GM19035 (cell line): ENCODE data around the gene ABTB2.
"Not testable (repeated sequence)": the region's sequence is repeated elsewhere in the genome, so short reads cannot be mapped to it uniquely, and the experiment has no call there.

Experiments
- ATAC-seq: cut with Tn5 transposase; IDR thresholded peaks from one replicate; pipeline ENCODE4 v1.9.1; 2021; ENCODE audit not compliant: unreplicated experiment

Gene ABTB2

GRCh38 chr11:34357701-34358257 is at the start of gene ABTB2:
Gene ABTB2 (minus strand): TSS chr11:34358010.
- ATAC-seq: peak; percentile 85

- ATAC-seq: no peak
These were observed 49.5 kb upstream of the ABTB2 start for GRCh38 chr11:34407121-34407813.

GRCh38 chr11:34406413-34406812 is 48.6 kb upstream of the ABTB2 start:
- no peak for ATAC-seq

- no peak for ATAC-seq
These were observed 47.5 kb upstream of the ABTB2 start for GRCh38 chr11:34405079-34405858.

- ATAC-seq: no peak
These were observed 46.5 kb upstream of the ABTB2 start for GRCh38 chr11:34404280-34404679.

- no peak for ATAC-seq
These were observed 45.6 kb upstream of the ABTB2 start for GRCh38 chr11:34403431-34403830.

DNA sequence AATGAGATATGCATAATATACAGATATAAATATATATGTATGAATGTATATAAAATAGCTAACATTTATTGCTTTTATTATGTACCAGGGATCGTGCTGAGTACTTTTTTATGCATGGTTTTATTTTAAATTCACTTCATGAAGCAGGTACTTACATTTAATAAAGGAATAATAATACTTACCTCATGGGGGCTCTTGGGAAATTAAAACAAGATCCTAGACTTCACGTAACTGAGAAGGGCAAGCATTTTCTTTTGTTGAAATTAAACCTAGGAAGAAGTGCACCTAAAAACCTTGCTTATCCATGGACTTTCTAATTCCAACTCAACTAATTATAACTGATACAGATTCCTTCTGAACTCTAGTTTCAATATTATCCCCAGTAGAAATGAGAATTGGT is 40.0 kb upstream of the ABTB2 start:
- no peak for ATAC-seq

GRCh38 chr11:34397120-34397519 is 39.3 kb upstream of the ABTB2 start:
- no peak for ATAC-seq

DNA sequence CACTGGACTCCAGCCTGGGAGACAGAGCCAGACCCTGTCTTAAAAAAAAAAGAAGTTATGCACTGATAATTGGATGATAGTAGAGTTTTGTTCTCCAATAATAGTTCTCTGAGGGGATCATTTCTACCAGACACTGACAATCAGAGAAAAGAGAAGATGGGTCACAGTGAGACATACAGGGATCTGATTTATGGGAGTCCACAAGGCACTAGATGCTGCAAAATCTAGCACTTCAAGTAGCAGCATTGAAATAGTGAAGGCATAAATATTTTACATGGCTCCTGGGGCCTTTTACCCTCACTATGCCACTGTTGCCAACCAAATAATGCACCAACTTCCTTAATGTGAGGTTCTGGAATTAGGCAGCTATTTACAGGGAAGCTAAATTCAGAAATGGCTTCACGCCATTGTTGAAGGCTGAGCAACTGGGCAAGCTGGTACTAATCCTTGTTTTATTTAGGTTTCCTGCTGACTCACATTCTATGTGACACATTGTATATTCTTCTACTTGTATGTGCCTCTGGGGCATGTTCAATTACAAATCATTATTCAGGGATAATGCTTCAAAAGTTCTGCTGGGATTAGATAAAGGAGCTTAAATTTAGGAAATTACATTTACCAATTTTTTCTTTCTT is 38.2 kb upstream of the ABTB2 start:
- no peak for ATAC-seq

GRCh38 chr11:34394771-34395300 is 37.0 kb upstream of the ABTB2 start:
- ATAC-seq: no peak

- ATAC-seq: no peak
These were observed 29.8 kb upstream of the ABTB2 start for GRCh38 chr11:34387653-34388052.

GRCh38 chr11:34386356-34386755 is 28.5 kb upstream of the ABTB2 start:
- not testable (repeated sequence) for ATAC-seq

- ATAC-seq: no peak
These were observed 24.9 kb upstream of the ABTB2 start for GRCh38 chr11:34382532-34383276.

DNA sequence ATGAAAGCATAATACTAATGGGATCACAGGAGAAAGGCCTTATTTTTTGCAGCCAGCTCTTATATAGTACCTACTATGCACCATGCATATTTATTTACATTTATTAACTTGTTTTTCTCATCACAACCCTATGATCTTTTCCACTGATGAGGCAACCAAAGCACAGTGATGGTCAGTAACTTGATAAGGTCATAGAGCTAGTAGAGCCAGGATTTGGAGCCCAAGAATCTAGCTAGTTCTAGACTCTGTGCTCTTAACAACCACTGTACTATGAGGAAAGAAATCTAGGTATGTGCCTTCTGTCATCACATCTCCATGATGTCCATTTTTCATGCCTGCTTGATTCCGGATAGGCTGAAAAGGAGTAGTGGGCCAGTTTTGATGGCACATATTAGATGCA is 24.0 kb upstream of the ABTB2 start:
- no peak for ATAC-seq

DNA sequence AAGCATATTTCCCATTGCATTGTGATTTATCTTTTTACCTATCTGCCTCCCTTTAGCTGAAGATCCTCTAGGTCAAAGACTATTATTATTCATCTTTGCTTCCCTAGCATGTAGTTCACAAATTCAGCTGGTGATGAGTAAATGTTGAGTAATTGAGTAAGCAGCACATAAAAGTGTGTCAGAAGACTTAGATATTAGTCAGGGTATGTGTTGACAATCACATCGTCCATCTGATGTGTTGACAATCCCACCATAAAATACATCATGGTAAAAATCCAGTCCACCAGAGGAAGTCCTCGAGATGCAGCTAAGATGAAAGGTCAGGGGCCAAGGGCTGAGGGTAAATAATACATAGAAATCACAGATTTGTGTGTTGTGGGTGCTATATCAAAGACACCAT is 22.9 kb upstream of the ABTB2 start:
- no peak for ATAC-seq

DNA sequence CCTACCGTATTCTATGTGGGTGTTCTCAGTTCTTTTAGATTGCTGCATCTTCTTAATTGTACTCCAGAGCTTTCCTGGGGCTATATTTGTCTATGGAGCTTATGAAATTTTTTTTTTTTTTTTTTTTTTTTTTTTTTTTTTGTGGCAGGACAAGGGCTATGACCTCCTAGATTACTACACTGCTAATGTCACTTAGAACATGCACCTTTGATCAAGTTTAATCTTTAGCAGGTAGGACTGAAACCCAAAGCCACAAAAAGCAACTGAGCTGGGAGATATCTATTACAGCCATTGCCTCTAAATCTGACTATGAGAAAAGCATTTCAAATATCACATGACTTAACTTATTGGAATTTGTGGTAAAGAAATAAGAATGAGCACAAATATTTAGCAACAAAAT is 21.7 kb upstream of the ABTB2 start:
- ATAC-seq: no peak

- ATAC-seq: no peak
These were observed 21.3 kb upstream of the ABTB2 start for GRCh38 chr11:34379079-34379478.

- ATAC-seq: no peak
These were observed 15.9 kb upstream of the ABTB2 start for GRCh38 chr11:34373727-34374126.

- no peak for ATAC-seq
These were observed 8.7 kb upstream of the ABTB2 start for GRCh38 chr11:34366522-34366921.

DNA sequence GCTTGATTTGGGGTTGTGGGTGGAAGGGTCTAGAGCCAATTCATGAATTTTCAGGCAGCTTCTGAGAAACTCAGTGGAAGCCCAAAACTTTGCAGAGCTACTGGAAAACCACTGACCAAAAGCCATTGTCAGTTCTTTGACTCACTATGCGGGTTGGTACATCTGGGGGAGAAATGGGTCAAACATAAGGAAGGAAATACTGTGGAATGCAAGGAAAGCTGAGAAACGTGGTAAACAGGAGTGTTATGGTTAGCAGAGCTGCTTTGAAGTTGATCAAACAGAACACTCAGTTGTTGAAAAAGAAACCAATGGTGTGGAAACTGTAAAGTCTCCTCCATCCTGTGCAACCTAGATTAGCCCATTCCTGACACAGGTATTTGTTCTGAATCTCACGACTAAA is 6.3 kb upstream of the ABTB2 start:
- ATAC-seq: no peak
